Muscle of arm (tissue), 12 donors: Measurements from ENCODE around the gene MAPK11. TPM values are rescaled to one million over a fixed set of nuclear protein-coding genes. Genes with fewer than 3 reads are reported as not detected.

Experiments
- DNase-seq: peaks from one replicate; pipeline ENCODE4 v3.0.0-alpha.2; 2013
- polyA plus RNA-seq, 12 donors: library from polyadenylated mRNA; unstranded; fragments of 120-200 nt; gene quantifications; one replicate each; pipeline ENCODE4 v1.2.1, GENCODE V29; 2013; ENCODE audit not compliant: insufficient read length in 12 of 12

Gene MAPK11
- polyA plus RNA-seq, 12 donors: 4.4 to 7.4 (median 5.5) TPM; not detected in 1

DNA sequence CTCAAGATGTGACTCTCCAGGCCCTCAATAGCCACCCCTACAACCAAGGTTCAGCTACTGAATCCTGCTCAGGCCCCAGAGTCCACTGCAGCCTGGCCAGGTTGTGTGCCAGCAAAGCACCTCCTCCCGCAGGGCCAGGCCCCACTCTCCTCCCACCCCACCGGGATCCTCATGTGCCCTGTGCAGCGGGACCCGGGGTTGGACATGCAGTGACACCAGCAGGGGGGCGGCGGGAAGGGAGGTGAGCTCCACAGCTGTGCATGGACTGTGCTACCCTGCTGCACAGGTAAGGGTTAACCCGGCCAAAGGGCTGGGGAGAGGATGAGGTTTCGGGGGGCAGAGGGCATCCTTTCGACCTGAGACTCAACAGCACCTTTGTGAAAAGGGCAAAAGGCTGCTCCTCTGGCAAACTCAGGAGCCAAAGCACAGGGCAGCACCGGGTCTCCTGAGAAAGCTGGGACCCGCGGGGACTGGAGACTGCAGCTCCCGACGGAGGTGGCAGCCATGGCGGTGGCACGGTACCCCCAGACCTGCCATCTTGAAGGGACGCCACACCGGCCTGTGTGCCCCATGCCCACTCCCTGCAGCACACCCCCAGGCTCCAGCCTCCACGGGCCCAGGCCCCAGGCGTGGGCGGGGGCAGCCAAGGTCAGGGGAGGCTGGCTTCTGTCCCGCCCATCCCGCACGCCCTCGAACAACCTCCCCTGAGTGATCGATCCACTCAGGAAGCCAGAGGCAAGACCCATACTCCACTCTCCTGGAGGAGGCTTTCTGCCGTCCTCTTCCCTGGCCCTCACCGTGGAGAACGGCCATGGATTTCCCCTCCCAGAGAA is 26.7 kb upstream of the MAPK11 start:
- DNase-seq: no peak

GRCh38 chr22:50294319-50294656 is 24.1 kb upstream of the MAPK11 start:
- no peak for DNase-seq

GRCh38 chr22:50293441-50294318 is 23.5 kb upstream of the MAPK11 start:
- no peak for DNase-seq

- DNase-seq: no peak
Observed at GRCh38 chr22:50292643-50293440, 22.7 kb upstream of the MAPK11 start.

DNA sequence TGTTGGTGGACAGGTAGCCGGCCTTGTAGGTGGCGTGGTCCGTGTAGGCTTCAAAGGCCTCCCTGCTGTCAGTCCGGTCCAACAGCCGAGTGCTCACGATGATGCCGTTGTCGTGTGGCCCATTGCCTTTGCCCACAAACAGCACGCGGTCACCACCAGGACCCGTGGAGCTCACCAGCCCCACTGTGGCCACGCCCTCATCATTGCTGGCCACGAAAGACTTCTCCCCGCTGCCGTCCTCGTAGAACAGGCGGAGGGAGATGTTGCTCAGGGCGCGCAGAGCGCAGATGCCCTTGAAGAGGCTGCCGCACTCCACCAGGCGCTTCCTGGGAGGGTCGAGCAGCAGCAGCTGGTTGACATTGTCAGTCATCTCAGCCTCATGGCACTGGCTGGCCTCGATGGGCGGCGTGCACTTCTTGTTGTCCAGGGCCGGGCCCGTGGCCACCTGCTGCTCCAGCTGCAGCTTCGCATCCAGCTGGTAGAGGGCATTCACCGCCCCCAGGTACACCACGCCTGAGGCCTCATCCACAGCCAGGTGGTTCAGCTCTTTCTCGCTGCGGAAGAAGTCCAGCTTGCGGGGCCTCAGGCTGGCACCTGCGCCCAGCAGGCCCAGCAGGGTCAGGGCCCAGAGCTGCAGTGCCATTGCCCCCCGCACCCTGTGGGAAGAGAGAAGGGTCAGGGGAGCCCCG is 19.9 kb upstream of the MAPK11 start:
- DNase-seq: no peak

GRCh38 chr22:50289151-50289941 is 19.2 kb upstream of the MAPK11 start:
- DNase-seq: no peak

- no peak for DNase-seq
Observed at GRCh38 chr22:50287731-50288130, 17.6 kb upstream of the MAPK11 start.

DNA sequence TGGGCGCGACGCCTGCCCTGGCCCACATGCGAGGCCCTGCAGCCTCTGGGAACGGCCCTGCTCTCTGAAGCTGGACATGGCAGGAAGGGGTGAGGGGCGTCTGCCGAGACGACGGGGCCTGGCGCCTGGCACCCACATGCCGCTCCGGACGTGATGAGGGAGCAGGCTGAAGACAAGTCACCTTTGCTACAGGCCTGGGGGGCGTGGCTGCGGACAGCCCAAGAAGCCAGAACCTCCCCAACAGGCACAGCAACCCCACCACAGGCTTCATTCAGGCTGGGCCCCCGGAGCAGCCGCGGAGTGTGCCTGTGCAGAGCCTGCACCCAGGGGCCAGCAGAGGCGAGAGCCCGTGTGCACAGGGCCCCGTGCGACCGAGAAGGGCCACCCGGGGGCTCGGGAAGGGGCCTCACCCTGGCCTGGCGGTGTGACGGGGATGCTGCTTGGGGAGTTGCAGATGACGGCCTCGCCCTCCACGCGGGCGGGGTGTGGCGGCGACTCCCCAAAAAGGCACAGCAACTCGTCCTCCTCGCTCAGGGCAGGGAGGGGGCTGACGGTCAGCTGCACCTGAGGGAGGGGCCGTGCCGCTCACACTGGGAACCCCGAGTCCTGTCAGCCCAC is 16.6 kb upstream of the MAPK11 start:
- no peak for DNase-seq

- no peak for DNase-seq
Observed at GRCh38 chr22:50286275-50286674, 16.1 kb upstream of the MAPK11 start.

DNA sequence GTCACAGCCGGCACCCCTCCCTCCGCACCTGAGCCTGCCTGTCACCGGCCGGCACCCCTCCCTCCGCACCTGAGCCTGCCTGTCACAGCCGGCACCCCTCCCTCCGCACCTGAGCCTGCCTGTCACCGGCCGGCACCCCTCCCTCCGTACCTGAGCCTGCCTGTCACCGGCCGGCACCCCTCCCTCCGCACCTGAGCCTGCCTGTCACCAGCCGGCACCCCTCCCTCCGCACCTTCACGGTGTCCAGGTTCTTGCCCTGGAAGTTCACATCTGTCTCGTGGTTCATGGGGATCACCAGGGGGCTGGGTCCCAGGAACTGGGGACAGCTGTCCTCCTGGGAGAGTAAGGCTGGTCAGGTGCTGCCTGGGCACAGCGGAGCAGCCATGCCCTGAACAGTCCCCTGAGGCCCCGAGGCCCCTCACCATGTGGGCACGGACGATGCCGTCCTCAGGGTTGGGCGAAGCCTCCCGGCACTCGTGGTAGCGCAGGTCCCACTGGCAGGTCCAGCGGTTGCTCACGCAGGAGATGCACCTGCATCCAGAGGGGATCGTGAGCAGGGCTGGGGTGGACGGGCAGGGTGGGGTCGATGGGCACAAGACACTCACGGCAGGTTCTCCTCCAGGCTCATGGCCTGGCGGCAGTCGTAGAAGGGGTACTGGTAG is 15.5 kb upstream of the MAPK11 start:
- DNase-seq: no peak

GRCh38 chr22:50284479-50284878 is 14.3 kb upstream of the MAPK11 start:
- DNase-seq: no peak

GRCh38 chr22:50283821-50284220 is 13.6 kb upstream of the MAPK11 start:
- no peak for DNase-seq

DNA sequence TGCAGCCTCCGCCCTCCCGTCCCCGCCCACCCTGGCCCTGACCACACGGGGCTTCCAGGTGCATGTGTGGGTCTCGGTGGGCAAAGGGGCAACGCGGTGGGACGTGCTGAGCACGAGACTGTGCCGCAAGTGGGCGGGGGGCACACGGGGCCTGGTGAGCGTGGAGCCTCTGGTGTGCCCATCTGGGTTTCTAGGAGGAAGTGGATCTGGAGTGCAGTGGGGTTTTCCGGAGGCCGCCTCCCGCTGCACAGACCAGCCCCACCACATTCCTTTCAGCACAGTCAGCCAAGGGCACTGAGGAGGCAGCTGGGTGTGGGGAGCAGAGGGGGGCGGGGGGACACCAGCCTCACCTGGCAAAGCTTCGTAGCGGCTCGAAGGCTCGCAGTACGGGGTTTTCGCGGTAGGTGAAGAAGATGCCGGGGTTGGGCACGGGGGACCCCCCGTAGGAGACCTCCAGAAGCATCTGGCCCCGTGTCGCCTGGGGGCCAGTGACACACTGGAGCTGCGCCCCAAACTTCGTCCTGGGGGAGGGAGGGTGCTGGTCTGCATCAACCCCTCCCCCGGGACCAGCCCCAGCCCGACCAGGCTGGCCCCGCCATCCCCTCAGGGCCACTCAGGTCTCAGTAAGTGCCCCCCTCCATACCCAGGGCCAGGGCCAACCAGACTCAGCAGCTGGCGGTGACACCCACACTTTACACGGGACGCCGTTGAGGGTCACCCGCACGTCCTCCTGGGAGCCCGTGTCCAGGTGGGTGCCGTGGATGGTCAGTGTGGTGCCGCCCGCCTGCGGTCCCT is 12.4 kb upstream of the MAPK11 start:
- DNase-seq: no peak

GRCh38 chr22:50281957-50282356 is 11.8 kb upstream of the MAPK11 start:
- no peak for DNase-seq

DNA sequence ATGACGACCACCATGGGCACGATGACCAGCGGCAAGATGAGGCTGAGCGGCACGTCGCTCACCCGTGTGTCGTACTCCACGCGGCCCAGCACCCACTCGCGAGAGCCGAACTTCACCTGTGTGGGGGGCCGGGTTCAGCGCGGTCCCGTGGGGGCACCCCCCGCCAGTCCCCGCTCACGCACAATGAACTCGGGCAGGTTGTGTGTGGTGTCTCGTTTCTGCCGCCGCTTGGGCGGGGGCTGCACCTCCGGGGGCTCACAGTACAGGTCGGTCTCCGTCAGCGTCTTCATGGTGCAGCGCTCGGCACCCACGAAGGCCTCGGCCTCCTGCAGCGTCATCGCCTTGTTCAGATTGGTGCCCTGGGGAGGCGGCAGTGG is 11.2 kb upstream of the MAPK11 start:
- DNase-seq: no peak

- no peak for DNase-seq
Observed at GRCh38 chr22:50280708-50281383, 10.7 kb upstream of the MAPK11 start.

DNA sequence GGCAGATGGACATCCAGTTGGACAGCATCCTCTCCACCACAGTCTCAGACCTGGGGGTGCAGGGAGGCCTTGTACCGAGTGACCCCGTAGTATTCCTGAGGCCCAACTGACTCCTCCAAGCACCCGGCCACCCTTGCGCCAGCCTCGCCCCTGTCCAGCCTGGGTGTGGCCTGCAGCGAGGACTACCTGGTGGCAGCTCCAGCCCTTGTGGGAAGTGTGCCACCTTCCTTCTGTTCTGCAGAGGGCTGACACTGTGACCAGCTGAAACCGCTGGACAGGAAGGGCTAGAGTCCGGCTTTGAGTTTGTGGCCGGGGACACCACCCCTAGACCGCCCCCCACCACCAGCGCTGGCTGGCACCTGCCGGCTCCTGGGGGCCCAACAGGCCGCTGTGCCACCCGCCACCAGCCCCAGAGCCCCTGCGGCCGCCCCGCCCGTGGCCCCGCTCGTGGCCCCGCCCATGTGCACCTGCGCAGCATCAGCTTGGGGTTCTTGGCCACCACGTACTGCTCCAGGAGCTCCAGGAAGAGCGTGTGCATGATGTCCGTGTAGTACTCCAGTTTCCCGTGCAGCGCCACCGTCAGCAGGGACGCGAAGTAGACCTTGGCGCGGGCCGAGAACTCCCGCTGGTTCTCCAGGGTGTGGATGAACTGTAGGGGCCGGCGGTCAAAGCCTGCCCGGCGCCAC is 10.0 kb upstream of the MAPK11 start:
- no peak for DNase-seq
